Thoracic aorta (tissue), 2 donors: Measurements from ENCODE around the gene CERS5. TPM values are rescaled to one million over a fixed set of nuclear protein-coding genes. Genes with fewer than 3 reads are reported as not detected.

Experiments used
- ATAC-seq: fragments of 150-250 bp; one replicate; pipeline ENCODE4 v1.8.0; 2017; ENCODE audit warnings: low read depth; ENCODE audit not compliant: insufficient number of reproducible peaks, low FRiP score
- DNase-seq: peaks from one replicate; pipeline ENCODE4 v3.0.0-alpha.2; 2020; ENCODE audit warnings: low spot score
- H3K27ac ChIP-seq, 2 donors: fragments of 200-600 bp; sonication (generic); 1 replicate in 1 of 2; 2 replicates in 1 of 2; pipeline ENCODE4 v1.5.1; 2016; ENCODE audit warnings: mild to moderate bottlenecking in 2 of 2, moderate library complexity in 2 of 2
- H3K27me3 ChIP-seq: fragments of 200-600 bp; sonication (generic); replicated peaks from 2 replicates; pipeline ENCODE4 v1.6.0; 2016; ENCODE audit warnings: mild to moderate bottlenecking; ENCODE audit not compliant: insufficient read depth
- H3K36me3 ChIP-seq: fragments of 200-600 bp; sonication (generic); one replicate; pipeline ENCODE4 v1.5.1; 2016
- H3K4me1 ChIP-seq, 2 donors: fragments of 200-600 bp; sonication (generic); 1 replicate in 1 of 2; 2 replicates in 1 of 2; pipeline versions ENCODE4 v1.5.1 to v1.6.0; 2016; ENCODE audit warnings: low read depth in 2 of 2, mild to moderate bottlenecking in 1 of 2; ENCODE audit not compliant: control insufficient read depth in 1 of 2
- H3K4me3 ChIP-seq: fragments of 200-600 bp; sonication (generic); 2 replicates; pipeline ENCODE4 v1.5.1; 2016; ENCODE audit warnings: mild to moderate bottlenecking
- H3K9me3 ChIP-seq: fragments of 200-600 bp; sonication (generic); 2 replicates; pipeline ENCODE4 v1.5.1; 2016
- CTCF ChIP-seq: fragments of 200-600 bp; sonication (generic); IDR thresholded peaks from one replicate; pipeline ENCODE4 v1.5.1; 2019; ENCODE audit warnings: antibody characterized with exemption
- total RNA-seq, 2 donors: library from RNA; depleted of rRNA; stranded (reverse); fragments of >200 nt; gene quantifications; one replicate each; pipeline versions ENCODE4 v1.1.0 to v1.2.3, GENCODE V29; 2016

The CERS5 gene
- total RNA-seq, 2 donors from 2014 or later, result 34.6 to 73.5 TPM

- no peak for ATAC-seq
- peak overlapping the region in 1 of 2 donors; percentile 27 for H3K27ac ChIP-seq
Measured at GRCh38 chr12:50211392-50212070, 44.4 kb upstream of the CERS5 start.

DNA sequence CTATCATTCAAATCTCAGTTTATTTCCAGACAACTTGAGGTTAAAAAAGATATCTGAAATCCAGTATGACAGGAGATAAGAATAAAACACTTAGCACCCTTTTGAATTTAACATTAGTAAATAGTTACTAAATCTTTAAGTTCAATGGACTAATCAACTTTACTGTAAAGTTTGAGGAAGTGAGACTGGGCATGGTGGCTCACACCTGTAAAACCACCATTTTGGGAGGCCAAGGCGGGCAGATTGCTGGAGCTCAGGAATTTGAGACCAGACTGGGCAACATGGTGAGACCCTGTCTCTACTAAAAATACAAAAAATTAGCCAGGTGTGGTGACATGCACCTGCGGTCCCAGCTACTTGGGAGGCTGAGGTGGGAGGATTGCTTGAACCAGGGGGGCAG lies 40.3 kb upstream of the CERS5 start:
- ATAC-seq, result no peak
- Histone ChIP-seq H3K9me3 (no peaks in the 10 kb centered on the region), H3K27me3 (no peaks in the 10 kb centered on the region), H3K4me3 (no peak overlapping the region), H3K36me3 (peaks cover 27% of the 10 kb centered on the region), H3K4me1 (peaks cover 6 to 10% of the 10 kb centered on the region in 2 donors), H3K27ac (no peak overlapping the region)
- DNase-seq, result no peak
- TF ChIP-seq CTCF, result no peak

More at GRCh38 chr12:50211392-50212070, 44.4 kb upstream of the CERS5 start:
- H3K9me3 ChIP-seq, result no peaks in the 10 kb centered on the region
- H3K4me1 ChIP-seq, result peaks cover 25 to 38% of the 10 kb centered on the region in 2 donors
- no peaks in the 10 kb centered on the region for H3K36me3 ChIP-seq
- no peak overlapping the region for H3K4me3 ChIP-seq
- no peak for TF ChIP-seq CTCF
- H3K27me3 ChIP-seq, result no peaks in the 10 kb centered on the region
- DNase-seq, result no peak

DNA sequence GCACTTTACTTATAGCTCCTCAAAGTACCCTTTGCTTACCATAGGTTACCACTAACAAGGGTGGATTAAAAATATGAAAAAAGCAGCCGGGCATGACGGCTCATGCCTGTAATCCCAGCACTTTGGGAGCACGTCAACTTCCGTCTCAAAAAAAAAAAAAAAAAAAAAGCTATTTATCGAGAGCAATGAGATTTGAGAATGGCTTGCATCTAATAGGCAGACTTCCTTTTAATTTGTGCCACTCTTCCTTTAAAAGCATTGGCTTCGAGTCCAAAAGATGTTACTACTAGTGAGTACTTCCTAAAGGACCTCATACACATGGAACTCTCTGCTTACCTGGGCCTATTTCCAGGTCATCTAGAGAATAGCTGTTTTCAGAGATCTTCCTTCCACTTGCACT lies 38.5 kb upstream of the CERS5 start:
- Histone ChIP-seq H3K9me3 (no peaks in the 10 kb centered on the region), H3K27me3 (no peaks in the 10 kb centered on the region), H3K4me1 (peaks cover 0 to 6% of the 10 kb centered on the region in 2 donors), H3K4me3 (no peak overlapping the region), H3K27ac (no peak overlapping the region), H3K36me3 (peaks cover 32% of the 10 kb centered on the region)
- ATAC-seq (no peak), DNase-seq (no peak)
- TF ChIP-seq CTCF, result no peak

DNA sequence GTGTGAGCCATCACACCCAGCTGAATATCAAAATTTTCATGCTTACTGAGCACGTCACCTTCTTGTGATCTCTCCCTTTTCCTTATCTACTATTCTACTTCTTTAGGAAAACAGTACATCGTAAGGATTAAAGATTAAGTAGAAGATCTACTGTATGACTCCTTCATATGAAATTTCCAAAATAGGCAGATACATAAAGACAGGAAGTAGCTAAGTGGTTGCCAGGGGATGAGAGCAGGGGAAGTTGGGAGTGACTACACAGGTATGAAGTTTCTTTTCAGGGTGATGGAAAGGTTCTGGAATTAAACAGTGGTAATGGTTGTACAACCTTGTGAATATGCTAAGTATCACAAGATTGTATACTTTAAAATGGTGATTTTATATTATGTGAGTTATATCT lies 36.5 kb upstream of the CERS5 start:
- H3K4me1 ChIP-seq, result peaks cover 0 to 6% of the 10 kb centered on the region in 2 donors
- no peak for DNase-seq
- H3K9me3 ChIP-seq, result no peaks in the 10 kb centered on the region
- H3K36me3 ChIP-seq, result peaks cover 45% of the 10 kb centered on the region
- H3K27me3 ChIP-seq, result no peaks in the 10 kb centered on the region
- no peak for ATAC-seq
- no peak for TF ChIP-seq CTCF
- no peak overlapping the region for H3K27ac ChIP-seq
- H3K4me3 ChIP-seq, result no peak overlapping the region

DNA sequence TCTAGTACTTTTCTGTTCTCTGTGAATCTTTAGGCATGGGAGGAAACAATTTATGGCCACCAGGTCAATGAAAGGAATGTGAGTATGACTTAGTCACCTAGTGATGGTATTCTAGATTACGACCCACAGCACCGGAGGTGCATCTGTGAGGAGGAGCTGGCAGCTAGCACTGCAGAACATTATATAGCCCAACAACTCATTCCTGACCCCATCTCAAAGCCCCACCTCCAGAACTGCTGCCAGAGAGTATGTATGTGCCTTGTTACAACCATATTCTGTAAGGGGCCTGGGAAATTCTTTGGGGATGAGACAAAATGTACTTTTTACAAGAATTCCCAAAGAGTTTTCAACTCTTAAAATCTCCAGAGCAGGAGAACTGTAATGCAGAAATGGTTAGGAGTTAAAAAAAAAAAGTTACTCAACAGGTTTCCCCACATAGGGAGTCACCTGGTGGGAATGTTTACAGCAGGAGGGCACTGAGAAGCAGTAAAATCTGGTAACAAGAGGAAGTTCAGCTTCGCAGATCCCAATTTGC lies 34.9 kb upstream of the CERS5 start:
- H3K27me3 ChIP-seq, result no peaks in the 10 kb centered on the region
- H3K4me3 ChIP-seq, result no peak overlapping the region
- no peak for TF ChIP-seq CTCF
- H3K27ac ChIP-seq, result no peak overlapping the region
- ATAC-seq (no peak), DNase-seq (no peak)
- peaks cover 53% of the 10 kb centered on the region for H3K36me3 ChIP-seq
- peaks cover 0 to 8% of the 10 kb centered on the region in 2 donors for H3K4me1 ChIP-seq
- no peaks in the 10 kb centered on the region for H3K9me3 ChIP-seq
